K562 (cell line): ENCODE measurements around the gene DMD. TPM values are rescaled to one million over a fixed set of nuclear protein-coding genes. Genes with fewer than 3 reads are reported as not detected.

ENCODE experiments used
- ETS1 ChIP-seq: conservative IDR thresholded peaks from 2 replicates; pipeline ENCODE4 v1.6.1; 2011; ENCODE audit warnings: low read depth, mild to moderate bottlenecking, low read length; ENCODE audit not compliant: control insufficient read depth
- LEF1 ChIP-seq: fragments of 450-650 bp; IDR thresholded peaks from 2 replicates; pipeline ENCODE4 v1.6.1; 2016; ENCODE audit warnings: mild to moderate bottlenecking
- REST ChIP-seq, 2 experiments: fragments of 450-650 bp; formaldehyde crosslinking in 1 of 2; IDR thresholded peaks; 2 replicates each; pipeline versions ENCODE4 v1.4.0 to v1.6.1; 2014 to 2020; ENCODE audit warnings: mild to moderate bottlenecking in 2 of 2, borderline replicate concordance in 1 of 2, low read depth in 1 of 2
- SETDB1 ChIP-seq: IDR thresholded peaks from one replicate; pipeline ENCODE4 v1.6.1; 2012; ENCODE audit warnings: low read length, control low read depth, inconsistent platforms
- SMAD1 ChIP-seq: fragments of 150-350 bp; IDR thresholded peaks from 2 replicates; pipeline ENCODE4 v1.6.1; 2014; ENCODE audit warnings: low read length, low read depth; ENCODE audit not compliant: partially characterized antibody
- TOE1 ChIP-seq, 2 experiments: fragments of 450-650 bp in 1 of 2; sonication (generic) in 1 of 2; formaldehyde crosslinking in 1 of 2; IDR thresholded peaks; 2 replicates each; pipeline versions ENCODE4 v1.7.1 to v1.8.0; 2016 to 2022; ENCODE audit warnings: borderline replicate concordance in 2 of 2, mild to moderate bottlenecking in 2 of 2, antibody characterized with exemption in 1 of 2, inconsistent platforms in 1 of 2, low read depth in 1 of 2, missing genetic modification reagents in 1 of 2, moderate library complexity in 1 of 2
- polyA plus RNA-seq, 8 experiments: library from polyadenylated mRNA; depleted of rRNA in 4 of 8; stranded (reverse) in 5 of 8; unstranded in 3 of 8; fragments of >200 nt; fragmentation: Nextera tagmentation in 2 of 8; fragmentation: Illumina TruSeq in 1 of 8; extraction: Ambion mirVana in 2 of 8; extraction: Trizol in 1 of 8; gene quantifications; 2 replicates each; pipeline versions ENCODE4 v1.2.1 to v1.2.3, GENCODE V29; 2011 to 2014; ENCODE audit warnings: inconsistent platforms in 1 of 8, missing spikeins in 1 of 8
- total RNA-seq, 7 experiments: library from RNA; depleted of rRNA in 6 of 7; stranded (reverse); fragments of >200 nt in 6 of 7; fragmentation: Illumina TruSeq in 2 of 7; extraction: Trizol in 2 of 7; gene quantifications; 2 replicates each; pipeline versions ENCODE4 v1.2.1 to v1.2.3, GENCODE V29; 2011 to 2021; ENCODE audit warnings: low replicate concordance in 1 of 7

Gene DMD
- total and polyA plus RNA-seq, 9 of the 15 experiments (the other 6 are each of a cell fraction or from before 2014, with no cell fraction given), result 3.8 to 20.4 (median 11.4) TPM

- TF ChIP-seq REST (IDR thresholded peaks at IDR 0.05; ENCODE audit: borderline replicate concordance) (no peak), REST (CRISPR knock-in tag; IDR thresholded peaks at IDR 0.05; ENCODE audit: low read depth) (no peak), SETDB1 (no peak), LEF1 (no peak), TOE1 (IDR thresholded peaks at IDR 0.05; ENCODE audit: borderline replicate concordance) (no peak), TOE1 (CRISPR knock-in tag; IDR thresholded peaks at IDR 0.05; ENCODE audit: borderline replicate concordance, low read depth) (no peak), ETS1 (no peak), SMAD1 (no peak)
Measured at GRCh38 chrX:32524385-32524784, 687.0 kb downstream of the DMD start (continued).
